SK-N-MC (cell line): ENCODE measurements around the gene EXTL1.

Experiments used
- DNase-seq: peaks from one replicate; pipeline ENCODE4 v3.0.0-alpha.2; 2011; ENCODE audit warnings: low read depth, low spot score
- H3K27ac ChIP-seq: fragments of 200-600 bp; sonication (generic); 2 replicates; pipeline ENCODE4 v1.5.1; 2016; ENCODE audit warnings: mixed run types
- H3K36me3 ChIP-seq: fragments of 200-600 bp; sonication (generic); 2 replicates; pipeline ENCODE4 v1.6.1; 2017; ENCODE audit warnings: antibody characterized with exemption, low read length, mixed read lengths; ENCODE audit not compliant: insufficient read depth
- H3K4me3 ChIP-seq: fragments of 200-600 bp; sonication (generic); 2 replicates; pipeline ENCODE4 v1.5.1; 2016
- H3K9ac ChIP-seq: fragments of 200-600 bp; sonication (generic); 2 replicates; pipeline ENCODE4 v1.8.0; 2017; ENCODE audit warnings: mixed run types, mixed read lengths; ENCODE audit not compliant: insufficient read length
- H3K9me3 ChIP-seq: fragments of 200-600 bp; sonication (generic); 2 replicates; pipeline ENCODE4 v1.6.1; 2017; ENCODE audit warnings: low read depth, mild to moderate bottlenecking, antibody characterized with exemption, low read length, moderate library complexity, mixed read lengths
- EZH2 ChIP-seq: fragments of 200-600 bp; sonication (generic); IDR thresholded peaks from one replicate; pipeline ENCODE4 v1.6.1; 2017; ENCODE audit warnings: antibody characterized with exemption
- FOXP2 ChIP-seq: optimal IDR thresholded peaks from 2 replicates; pipeline ENCODE3; 2011; ENCODE audit warnings: mild to moderate bottlenecking, moderate library complexity; ENCODE audit not compliant: insufficient read depth; ENCODE audit errors: extremely low read length, control extremely low read depth
- POLR2AphosphoS5 ChIP-seq: IDR thresholded peaks from 2 replicates; pipeline ENCODE4 v1.6.1; 2012; ENCODE audit warnings: mild to moderate bottlenecking, low read depth, low read length, borderline replicate concordance

The EXTL1 gene

GRCh38 chr1:26083208-26083607 lies 61.6 kb downstream of the EXTL1 start:
- Histone ChIP-seq H3K9me3 (no peaks in the 10 kb centered on the region), H3K27ac (no peak overlapping the region), H3K36me3 (no peaks in the 10 kb centered on the region), H3K9ac (no peak overlapping the region), H3K4me3 (no peak overlapping the region)
- DNase-seq = no peak
- TF ChIP-seq POLR2AphosphoS5 (no peak), FOXP2 (no peak), EZH2 (no peak)

- Histone ChIP-seq H3K9ac (no peak overlapping the region), H3K4me3 (no peak overlapping the region), H3K9me3 (no peaks in the 10 kb centered on the region), H3K36me3 (no peaks in the 10 kb centered on the region), H3K27ac (no peak overlapping the region)
- TF ChIP-seq EZH2 = no peak
- TF ChIP-seq POLR2AphosphoS5 = no peak
- no peak for TF ChIP-seq FOXP2
- no peak for DNase-seq
Observed at GRCh38 chr1:26084091-26084561, 62.6 kb downstream of the EXTL1 start.

DNA sequence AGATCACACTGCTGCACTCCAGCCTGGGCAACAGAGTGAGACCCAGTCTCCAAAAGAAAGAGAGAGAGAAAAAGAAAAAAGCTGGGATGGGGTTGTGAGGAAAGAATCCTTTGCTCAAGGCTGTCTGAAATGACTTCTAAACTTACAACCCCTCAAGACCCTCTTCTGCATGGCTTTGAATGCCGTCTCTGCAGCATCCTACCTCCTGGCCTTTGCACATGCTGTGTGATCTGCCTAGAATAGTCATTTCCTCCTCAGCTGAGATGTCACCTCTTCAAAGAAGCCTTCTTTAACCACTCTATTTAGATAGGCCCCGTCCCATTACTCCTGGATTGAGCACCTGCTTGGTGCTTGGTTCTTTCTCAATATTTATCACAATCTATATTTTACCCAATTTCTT lies 63.3 kb downstream of the EXTL1 start:
- H3K9ac ChIP-seq = no peak overlapping the region
- no peaks in the 10 kb centered on the region for H3K9me3 ChIP-seq
- no peak overlapping the region for H3K4me3 ChIP-seq
- H3K27ac ChIP-seq = no peak overlapping the region
- no peaks in the 10 kb centered on the region for H3K36me3 ChIP-seq
- no peak for DNase-seq
- TF ChIP-seq POLR2AphosphoS5 = no peak
- no peak for TF ChIP-seq FOXP2
- no peak for TF ChIP-seq EZH2
